ENCODE data around the gene B3GALT6. TPM values are rescaled to one million over a fixed set of nuclear protein-coding genes. Genes with fewer than 3 reads are reported as not detected.

Gene B3GALT6
- total and polyA plus RNA-seq, 8 donors = 6.2 to 13.4 (median 8.8) TPM

DNA sequence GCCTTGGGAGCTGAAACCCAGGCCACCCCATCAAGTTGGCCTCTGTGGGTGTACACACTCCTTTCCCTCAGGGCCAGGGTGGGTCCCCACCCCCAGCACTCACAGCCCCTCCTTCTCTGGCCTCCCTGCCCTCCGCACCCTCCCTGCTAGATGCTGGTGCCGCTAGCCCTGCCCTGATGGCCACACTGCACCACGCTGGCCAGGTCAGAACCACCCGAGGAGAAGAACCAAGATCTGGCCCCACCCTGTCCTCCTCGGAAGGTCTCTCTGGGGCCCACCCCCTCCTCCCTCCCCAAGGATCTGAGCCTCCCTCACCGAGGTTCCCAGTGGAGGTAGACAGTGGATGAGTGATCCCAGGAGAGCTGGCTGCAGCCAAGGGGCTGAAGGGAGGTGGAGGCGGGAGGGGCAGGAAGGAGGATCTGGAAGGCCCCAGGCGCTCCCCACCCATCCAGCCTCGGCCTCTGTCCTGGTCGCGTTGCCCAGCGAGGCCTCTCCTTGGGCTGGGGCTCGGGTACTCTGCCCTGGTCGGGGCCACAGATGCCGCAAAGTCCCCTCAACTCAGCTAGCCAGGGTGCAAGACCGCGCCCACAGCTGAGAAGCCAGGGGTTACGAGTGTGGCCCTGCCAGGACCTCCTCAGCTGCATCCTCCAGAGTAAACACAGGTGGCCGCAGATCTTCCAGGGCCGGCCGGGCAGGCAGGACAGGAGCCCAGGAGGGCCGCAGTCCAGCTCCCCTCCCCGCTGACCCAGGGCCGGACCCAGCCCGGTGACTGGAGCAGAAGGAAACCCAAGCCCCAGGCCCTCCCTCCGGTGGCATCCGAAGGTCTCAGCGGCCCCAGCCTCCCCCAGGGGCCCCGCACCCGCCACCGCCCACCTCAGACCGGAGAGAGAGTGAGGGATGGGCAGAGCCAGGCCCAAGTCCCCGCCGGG lies 5.2 kb downstream of the B3GALT6 start:
- no peak for TF ChIP-seq CTCF (IDR thresholded peaks at IDR 0.05)
- no peaks in the 10 kb centered on the region for H3K36me3 ChIP-seq
- DNase-seq (peak in 1 of 6 donors; percentile 72), FAIRE-seq (no peak), ATAC-seq (peak in 3 of 4 donors; percentile 6 to 55 (median 14))
- no peak overlapping the region for H3K4me3 ChIP-seq
- no peaks in the 10 kb centered on the region for H3K27me3 ChIP-seq
- no peak overlapping the region for H3K27ac ChIP-seq
- 26 to 27% methylated on average over 29 to 34 of the region's 34 CpGs for WGBS, 2 donors
- H3K9me3 ChIP-seq = no peaks in the 10 kb centered on the region
- intact Hi-C loops (cut with DNase I) = no loop called here
- H3K4me1 ChIP-seq = peaks cover 0 to 9% (median 9%) of the 10 kb centered on the region in 3 donors

- WGBS, 2 donors = 31 to 47% methylated on average over 48 of the region's 48 CpGs
- H3K4me3 ChIP-seq = no peak overlapping the region
- no peaks in the 10 kb centered on the region for H3K27me3 ChIP-seq
- intact Hi-C loops (cut with DNase I) = no loop called here
- H3K4me1 ChIP-seq = peaks cover 0 to 4% (median 2%) of the 10 kb centered on the region in 3 donors
- FAIRE-seq = no peak
- no peak overlapping the region for H3K27ac ChIP-seq
- DNase-seq = peak in 1 of 6 donors; percentile 80
- no peaks in the 10 kb centered on the region for H3K9me3 ChIP-seq
- peak in 3 of 4 donors; percentile 3 to 75 (median 43) for ATAC-seq
- TF ChIP-seq CTCF (IDR thresholded peaks at IDR 0.05) = no peak
- H3K36me3 ChIP-seq = no peaks in the 10 kb centered on the region
Measured at GRCh38 chr1:1237874-1238701, 6.1 kb downstream of the B3GALT6 start.

- no peaks in the 10 kb centered on the region for H3K36me3 ChIP-seq
- FAIRE-seq (no peak), DNase-seq (no peak), ATAC-seq (no peak)
- H3K4me3 ChIP-seq = no peak overlapping the region
- intact Hi-C loops (cut with DNase I) = no loop called here
- 58 to 81% methylated on average over 19 of the region's 19 CpGs for WGBS, 2 donors
- TF ChIP-seq CTCF (IDR thresholded peaks at IDR 0.05) = no peak
- no peaks in the 10 kb centered on the region for H3K27me3 ChIP-seq
- no peaks in the 10 kb centered on the region for H3K4me1 ChIP-seq
- H3K9me3 ChIP-seq = no peaks in the 10 kb centered on the region
- H3K27ac ChIP-seq = no peak overlapping the region
Measured at GRCh38 chr1:1238702-1239178, 6.7 kb downstream of the B3GALT6 start.

GRCh38 chr1:1239227-1239613 lies 7.2 kb downstream of the B3GALT6 start:
- Histone ChIP-seq H3K4me1 (no peaks in the 10 kb centered on the region), H3K9me3 (no peaks in the 10 kb centered on the region), H3K27me3 (no peaks in the 10 kb centered on the region), H3K4me3 (no peak overlapping the region), H3K36me3 (no peaks in the 10 kb centered on the region), H3K27ac (no peak overlapping the region)
- peak in 1 of 6 donors; percentile 71 for DNase-seq
- no peak for ATAC-seq
- 72 to 84% methylated on average over 12 to 15 of the region's 15 CpGs for WGBS, 2 donors
- no peak for FAIRE-seq
- intact Hi-C loops (cut with DNase I) = no loop called here
- TF ChIP-seq CTCF (IDR thresholded peaks at IDR 0.05) = no peak

Data from pancreas (tissue), 10 donors.